GM11168 (cell line): ENCODE results near the gene CWC22.
"Not testable (repeated sequence)": the region's sequence is repeated elsewhere in the genome, so short reads cannot be mapped to it uniquely, and the experiment has no call there.

ENCODE experiments used
- in situ Hi-C: fragments of 300-500 bp; cut with MboI; formaldehyde crosslinking; loops from one replicate; pipeline ENCODE4 v1.12.0; 2022; ENCODE audit warnings: low sequenced_read_pairs; ENCODE audit not compliant: unreplicated experiment

The CWC22 gene

DNA sequence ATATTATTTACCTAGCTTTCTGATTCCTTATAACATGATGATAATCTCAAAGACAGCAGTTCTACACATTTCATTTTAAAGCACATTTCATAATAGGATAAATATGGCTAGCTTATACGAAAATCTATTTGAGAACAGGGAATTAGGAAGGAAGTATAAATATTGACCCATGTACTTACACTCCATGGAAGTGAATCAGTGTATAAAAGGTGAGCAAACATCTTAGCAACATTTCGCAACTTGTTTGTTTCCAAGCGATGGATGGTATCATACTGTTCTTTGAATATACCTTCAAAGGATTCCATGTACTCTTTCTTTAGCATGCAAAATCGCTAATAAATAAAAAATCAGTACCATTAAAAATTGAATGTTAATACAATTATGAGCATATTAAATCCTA lies 53.1 kb downstream of the CWC22 start:
- in situ Hi-C loops, result no loop called here

DNA sequence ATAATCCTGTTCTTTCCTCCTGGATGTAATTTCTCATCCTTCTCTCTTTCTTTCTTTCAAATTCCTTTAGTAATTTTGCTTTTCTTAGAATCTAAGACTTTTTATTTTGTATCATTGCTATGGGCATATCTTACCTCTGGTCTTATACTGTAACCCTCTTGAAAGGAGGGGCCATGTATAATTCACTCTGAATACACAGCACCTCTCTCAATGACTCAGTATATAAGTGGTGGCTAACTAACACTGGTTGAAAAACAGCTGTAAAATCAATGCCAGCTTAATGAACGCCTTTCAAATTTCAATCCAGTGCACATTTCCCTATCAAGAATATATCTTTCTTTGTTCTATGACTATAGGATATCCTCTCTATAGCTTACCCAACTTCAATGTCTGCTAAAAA lies 53.7 kb downstream of the CWC22 start:
- in situ Hi-C loops, result no loop called here

DNA sequence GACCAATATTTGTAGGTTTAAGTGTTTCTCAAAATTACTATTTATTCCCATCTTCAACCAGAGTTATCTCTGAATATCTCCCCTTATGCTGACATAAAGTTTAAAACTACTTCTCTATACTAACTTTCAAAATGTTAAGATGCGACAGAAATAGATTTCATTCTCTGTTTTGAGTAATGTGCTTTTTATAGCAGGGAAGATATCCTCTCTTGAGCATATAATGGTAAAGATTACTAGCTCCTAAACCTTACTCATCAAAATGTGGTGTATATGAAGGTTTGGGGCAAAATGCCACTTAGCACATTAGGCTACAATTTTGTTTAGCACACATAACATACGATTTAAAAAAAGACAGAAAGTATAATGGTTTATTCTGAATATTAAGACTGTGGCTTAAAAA lies 54.4 kb downstream of the CWC22 start:
- in situ Hi-C loops, result no loop called here

DNA sequence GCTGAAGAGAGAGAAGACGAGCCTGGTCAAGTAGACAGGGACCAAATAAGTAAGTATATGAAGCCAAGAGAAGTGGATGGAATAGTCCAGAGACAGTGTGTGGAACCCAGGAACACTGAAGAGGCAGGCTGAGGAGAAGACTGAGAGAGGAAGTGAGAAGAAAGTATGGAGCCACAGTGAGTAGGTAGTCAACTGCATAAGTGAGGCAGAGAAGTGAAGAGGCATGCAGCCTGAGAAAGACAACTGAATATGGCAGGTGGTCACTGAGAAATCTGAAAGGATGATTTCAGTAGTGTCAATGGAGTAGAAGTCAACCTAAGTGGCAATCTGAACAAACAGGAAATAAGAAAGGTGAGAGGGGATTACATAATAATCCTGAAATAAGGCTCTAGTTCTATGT lies 55.4 kb downstream of the CWC22 start:
- in situ Hi-C loops, result no loop called here

DNA sequence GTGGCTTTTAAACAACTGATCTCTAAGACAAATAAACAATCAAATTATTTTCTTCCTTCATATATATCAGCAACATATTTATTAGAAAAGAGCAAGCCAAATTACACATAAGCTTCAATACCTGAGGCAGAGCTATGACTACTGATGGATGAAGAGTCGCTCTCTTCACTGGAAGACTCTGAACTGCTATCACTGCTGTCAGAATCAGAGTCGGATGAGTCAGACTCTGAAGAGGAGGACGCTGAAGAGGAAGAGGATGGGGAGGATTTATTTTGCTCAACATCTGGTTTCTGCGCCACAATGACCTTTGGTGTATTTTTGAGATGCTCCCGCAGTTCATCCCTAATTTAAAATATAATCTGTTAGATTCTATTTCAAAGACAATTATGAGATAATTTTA lies 56.7 kb downstream of the CWC22 start:
- in situ Hi-C loops, result no loop called here

DNA sequence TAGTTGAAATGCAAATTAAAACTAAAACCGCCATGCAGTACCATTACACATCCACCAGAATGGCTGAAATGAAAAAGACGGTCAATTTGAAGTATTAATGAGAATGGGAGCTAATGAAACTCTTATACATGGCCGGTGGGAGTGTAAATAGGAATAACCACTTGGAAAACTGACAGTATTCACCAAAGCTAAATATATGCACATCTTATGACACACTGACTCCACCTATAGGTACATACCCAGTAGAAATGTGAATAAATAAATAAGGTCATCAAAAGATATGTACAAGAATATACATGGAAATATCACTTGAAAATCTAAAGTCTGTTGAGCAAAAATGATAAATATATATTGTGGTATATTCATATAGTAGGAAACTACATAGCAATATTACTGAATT lies 57.7 kb downstream of the CWC22 start:
- in situ Hi-C loops, result no loop called here

DNA sequence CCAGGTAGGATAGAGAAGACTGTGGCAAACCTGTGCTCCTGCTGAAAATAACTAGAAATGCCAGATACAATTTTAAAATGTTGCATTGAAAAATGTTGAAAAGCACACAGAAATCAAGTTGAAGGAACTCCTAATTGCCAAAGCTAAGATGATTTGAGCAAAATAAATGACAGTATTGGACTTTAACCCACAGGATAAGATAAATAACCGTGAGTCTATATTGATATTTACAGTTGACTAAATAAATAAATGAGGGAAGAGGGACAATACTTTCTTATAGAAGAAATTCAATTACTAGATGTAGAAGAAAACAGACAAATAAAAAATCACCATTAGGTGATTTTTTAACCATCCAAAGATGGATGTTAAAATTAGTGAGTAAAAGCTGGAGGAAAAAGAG lies 59.0 kb downstream of the CWC22 start:
- in situ Hi-C loops, result no loop called here

DNA sequence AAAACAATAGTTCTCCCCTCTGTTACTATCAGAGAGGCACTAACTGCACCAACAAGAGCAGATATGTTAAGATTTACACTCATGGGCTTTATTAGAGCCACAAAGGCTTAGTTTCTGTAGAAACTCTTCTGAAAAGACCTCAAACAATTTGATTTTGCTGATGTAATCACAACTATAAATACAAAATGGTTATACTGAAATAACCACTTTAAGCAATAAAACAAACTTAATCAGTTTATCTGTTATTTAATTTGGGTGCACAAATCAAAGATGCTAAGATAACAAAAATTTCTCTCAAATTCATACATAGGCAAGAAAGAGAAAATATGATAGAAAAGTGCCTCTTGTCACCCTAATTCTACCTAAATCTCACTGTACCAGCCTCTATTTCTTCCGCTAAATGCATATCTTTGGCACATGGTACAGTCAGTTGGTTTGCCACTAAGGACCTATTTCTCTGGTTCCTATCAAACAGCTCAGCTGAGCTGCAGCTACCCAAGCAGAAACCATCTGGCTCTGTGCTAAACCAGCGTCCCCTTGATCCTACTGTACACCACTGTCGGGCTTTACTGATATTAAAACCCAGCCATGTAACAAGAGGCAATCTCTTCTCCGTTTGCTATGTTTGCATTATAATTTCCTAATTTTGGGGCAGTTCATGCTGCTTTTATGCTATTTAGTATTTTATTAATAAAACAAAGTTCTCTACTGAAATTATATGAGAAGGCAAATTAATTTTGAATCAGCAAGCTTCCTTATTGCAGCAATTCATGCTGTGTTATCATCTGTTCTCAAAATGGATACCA lies 60.1 kb downstream of the CWC22 start:
- in situ Hi-C loops, result no loop called here

DNA sequence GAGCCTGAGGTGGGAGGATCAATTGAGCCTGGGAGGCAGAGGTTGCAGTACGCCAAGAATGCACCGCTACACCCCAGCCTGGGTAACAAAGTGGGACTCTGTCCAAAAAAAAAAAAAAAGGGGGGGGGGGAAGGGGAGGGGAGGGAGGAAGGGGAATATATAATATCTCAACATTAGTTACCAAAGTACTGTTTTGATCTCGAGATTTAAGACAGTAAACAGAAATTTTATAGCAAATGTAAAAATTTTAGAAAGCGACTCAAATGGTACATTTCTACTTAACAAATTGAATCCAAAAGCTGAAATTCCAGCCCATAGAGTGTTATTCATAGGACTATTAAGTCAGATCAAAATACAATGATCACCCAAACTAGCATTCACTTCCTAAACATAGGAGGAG lies 60.8 kb downstream of the CWC22 start:
- in situ Hi-C loops, result no loop called here

DNA sequence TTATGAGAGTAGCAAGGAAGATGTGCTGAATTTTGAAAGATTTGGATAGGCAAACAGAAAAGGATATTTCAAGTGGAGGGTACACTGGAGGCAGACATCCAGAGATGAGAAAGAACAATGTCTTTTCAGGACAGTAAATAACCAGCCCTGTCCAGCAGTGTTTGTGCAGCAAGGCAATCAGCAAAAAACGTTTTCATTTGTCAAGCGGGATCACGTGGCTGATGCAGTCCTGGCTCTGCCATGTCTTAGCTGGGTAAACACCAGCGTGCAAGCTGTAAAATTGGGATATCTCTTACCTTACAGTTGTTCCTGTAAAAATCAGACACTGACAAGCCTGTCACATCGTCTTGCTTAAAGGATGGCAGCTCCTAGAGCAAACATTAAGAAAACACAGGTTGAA lies 67.8 kb downstream of the CWC22 start:
- in situ Hi-C loops, result no loop called here

DNA sequence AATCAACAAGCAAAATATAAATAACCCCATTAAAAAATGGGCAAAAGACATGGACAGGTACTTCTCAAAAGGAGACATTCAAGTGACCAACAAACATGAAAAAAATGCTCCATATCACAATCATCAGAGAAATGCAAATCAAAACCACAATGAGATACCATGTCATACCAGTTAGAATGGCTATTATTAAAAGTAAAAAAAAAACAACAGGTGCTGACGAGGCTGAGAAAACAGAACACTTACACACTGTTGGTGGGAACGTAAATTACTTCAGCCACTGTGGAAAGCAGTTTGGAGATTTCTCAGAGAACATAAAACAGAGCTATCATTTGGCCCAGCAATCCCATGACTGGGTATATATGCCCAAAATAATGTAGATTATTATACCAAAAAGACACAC lies 69.1 kb downstream of the CWC22 start:
- in situ Hi-C loops, result no loop called here

DNA sequence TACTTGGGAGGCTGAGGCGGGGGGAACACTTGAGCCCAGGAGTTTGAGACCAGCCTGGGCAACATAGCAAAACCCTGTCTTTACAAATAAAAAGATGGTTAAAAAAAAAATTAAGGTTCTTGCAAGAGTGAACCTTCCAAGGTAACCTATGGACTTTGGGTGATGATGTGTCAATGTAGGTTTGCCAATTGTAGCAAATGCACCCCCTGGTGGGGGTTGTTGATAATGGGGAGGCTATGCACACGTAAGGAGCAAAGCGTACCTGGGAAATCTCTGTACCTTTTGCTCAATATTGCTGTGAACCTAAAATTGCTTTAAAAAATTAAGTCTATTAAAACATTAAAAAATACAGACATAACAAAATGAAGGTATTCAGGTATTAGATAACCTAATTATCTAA lies 70.4 kb downstream of the CWC22 start:
- in situ Hi-C loops, result no loop called here

DNA sequence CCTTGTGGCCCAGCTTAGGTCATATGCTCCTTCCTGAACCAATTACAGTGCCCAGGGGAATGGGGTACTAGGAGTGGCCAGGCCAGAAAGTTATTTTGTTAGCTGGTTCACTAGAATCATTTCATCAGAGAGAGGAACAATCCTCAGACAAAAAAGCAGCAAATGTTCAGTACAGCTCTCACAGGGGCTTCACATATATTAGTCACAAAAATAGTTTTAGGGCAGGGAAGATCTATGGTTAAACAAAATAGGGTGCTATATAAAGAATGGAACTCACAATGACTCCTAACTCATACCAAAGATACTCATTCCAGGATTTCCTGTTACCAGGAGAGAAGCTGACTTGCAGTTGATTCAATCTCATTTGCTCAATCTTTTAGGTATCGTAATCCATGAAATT lies 71.0 kb downstream of the CWC22 start:
- in situ Hi-C loops, result no loop called here

DNA sequence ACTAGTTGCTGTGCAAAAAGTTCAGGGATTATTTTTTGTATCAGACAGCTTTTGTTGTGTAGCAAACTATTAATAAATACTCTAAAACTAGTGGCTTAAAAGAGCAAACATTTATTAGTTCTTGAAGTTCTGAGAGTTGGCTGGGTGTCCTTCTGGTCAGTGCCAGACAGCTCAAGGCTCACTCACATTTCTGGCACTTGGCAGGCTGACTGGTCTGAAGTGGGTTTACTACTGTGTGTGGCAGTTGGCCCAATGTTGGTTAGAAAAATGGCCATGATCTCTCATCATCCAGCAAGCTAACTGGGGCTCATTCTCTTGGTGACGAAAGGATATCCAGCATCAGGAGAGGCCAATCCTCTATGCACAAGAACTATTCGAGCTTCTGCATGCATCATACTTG lies 74.3 kb downstream of the CWC22 start:
- in situ Hi-C loops, result no loop called here

DNA sequence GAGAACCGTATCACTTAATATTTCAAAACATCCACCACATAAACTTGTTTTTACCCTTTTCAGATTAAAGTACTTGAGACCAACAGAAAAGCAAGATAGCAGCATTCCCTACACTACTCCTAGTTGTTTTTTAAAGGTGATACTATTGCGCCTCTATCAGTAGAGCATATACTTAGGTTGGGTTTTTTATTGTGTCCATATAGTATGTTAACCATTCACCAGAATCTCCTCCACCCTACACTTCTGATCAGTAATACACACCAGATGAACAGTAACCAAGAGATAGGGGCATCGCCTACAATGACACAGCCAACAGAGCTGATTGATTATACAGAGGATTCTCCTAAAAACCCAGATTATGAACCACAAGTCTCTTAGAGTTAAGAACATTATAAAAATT lies 75.6 kb downstream of the CWC22 start:
- in situ Hi-C loops, result no loop called here

DNA sequence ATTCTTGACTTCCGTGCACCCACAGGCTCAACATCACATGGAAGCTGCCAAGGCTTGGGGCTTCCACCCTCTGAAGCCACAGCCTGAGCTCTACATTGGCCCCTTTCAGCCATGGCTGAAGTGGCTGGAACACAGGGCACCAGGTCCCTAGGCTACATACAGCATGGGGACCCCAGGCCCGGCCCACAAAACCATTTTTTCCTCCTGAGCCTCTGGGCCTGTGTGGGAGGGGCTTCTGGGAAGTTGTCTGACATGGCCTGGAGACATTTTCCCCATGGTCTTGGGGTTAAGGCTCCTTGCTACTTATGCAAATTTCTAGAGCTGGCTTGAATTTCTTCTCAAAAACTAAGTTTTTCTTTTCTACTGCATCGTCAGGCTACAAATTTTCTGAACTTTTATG lies 77.1 kb downstream of the CWC22 start:
- in situ Hi-C loops, result not testable (repeated sequence)

DNA sequence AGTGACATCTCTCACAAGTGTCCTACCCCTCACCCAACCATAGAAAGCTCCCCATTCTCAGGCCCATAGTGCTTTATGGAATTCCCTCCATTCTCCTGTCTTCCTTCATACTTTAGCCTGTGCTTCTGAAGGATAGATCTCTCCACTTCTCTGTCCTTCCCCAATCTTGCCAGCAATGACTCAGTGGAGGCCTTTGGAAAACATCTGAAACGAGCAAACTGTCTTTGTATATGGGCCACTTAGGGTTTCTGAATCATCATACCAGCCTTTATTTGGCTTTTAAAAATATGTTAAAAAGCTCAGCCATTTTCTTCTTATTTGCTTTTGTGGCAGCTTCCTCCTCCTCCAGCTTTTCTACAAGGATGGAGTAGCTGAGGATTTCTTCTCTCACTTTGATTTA lies 80.1 kb downstream of the CWC22 start:
- in situ Hi-C loops, result no loop called here

DNA sequence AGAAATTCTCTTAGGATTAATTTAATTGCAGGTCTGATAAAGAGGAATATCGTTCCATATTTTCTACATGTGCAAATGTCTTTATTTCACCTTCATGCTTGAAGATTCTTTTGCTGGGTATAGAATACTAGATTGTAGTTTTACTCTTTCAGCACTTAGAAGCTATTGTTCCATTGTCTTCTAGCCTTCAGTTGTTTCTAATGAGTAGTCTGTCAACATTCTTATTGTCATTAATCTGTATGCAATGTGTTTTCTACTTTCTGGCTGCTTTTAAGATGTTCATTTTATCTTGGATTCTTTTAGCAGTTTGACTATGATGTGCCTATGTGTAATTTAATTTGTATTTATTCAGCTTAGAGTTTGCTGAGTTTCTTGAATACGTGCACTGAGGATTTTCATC lies 81.4 kb downstream of the CWC22 start:
- in situ Hi-C loops, result no loop called here

DNA sequence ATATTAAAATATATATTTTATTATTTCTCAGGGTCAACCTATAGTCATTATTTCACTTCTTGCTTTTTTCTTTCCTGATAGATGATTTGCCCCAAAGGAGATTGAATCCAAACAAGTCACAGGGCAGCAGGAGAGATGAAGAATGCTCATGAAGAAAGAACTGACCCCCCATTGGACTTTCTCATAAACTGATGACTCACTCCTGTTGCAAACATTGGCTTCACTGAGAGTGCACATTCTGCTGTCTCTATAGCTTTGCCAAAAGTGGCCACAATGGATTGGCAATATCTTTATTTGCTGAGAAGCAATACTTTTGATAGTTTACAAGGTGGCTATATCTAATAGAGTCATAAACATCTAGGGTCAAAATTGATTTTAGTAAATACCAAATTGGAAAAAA lies 89.8 kb downstream of the CWC22 start:
- in situ Hi-C loops, result no loop called here

DNA sequence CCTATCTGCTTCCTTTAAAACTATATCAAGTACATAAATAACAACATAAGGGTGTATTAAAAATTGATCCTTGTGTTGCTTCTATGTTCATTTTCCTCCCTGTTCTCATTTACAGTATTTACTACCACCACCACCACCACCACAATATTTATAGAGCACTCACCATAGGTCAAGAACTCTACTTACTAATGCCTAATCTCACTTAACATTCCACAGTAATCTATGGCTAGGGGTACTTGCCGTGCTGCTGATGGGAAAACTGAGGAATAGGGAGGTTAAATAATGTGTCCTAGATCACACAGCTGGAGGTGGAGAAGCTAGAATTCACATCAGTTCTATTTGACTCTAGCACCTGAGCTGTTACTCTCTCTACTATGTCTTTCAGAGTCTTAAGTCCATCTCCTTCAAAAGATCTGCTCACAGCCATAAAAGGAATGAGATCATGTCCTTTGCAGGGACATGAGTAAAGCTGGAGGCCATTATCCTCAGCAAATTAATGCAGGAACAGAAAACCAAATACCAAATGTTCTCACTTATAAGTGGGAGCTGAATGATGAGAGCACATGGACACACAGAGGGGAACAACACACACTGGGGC lies 91.6 kb downstream of the CWC22 start:
- in situ Hi-C loops, result no loop called here

DNA sequence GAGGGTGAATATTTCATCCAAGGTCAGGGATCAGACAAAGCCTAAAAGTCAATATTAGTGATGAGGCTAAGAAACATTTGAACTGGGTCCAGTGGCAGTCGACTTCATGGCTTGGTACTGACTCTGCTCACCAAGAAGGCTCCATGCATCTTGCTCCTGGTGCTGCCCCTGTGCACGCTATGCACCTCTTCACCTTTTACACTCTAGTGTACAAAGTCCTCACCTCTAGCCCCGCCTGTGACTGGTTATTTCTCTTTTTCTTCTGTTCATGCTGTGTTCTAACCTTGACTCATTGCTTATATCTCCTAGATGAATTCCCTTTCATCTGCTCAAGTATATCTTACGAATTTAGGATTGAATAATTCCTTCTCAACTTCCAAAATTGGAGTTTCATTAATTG lies 93.3 kb downstream of the CWC22 start:
- in situ Hi-C loops, result no loop called here

DNA sequence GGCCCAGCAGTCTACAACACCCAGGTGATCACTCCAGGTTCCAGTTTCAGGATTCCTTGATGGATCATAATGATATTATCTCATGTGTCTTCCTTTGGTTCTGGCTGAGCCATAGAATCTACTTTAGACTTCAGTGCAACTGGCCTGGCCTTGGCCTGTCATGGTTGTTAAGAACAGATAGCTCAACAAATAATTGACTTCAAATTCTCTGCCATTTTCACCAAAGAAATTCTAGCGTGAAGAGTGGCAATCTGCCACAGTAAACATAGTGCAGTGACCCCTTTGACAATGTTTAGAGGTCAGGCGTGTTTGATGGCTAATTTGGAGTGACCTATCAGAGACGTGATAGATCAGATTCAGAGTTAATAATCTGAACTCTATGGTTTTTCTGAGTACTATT lies 95.5 kb downstream of the CWC22 start:
- in situ Hi-C loops, result no loop called here
